Activated T-helper 1 cell treated with anti-CD3 and anti-CD28 coated beads, Interleukin-12 subunit alpha, Interleukin-12 subunit beta, Interleukin-2, Interleukin-4 antibody, amounts not matched to agents 30 ng/mL and 10 ng/mL and 1 ng/mL, durations not matched to agents 14 hours and 24 hours and 36 hours (primary cell): ENCODE results near the gene DIAPH2. TPM values are rescaled to one million over a fixed set of nuclear protein-coding genes. Genes with fewer than 3 reads are reported as not detected.
"Not testable (repeated sequence)": the region's sequence is repeated elsewhere in the genome, so short reads cannot be mapped to it uniquely, and the experiment has no call there.

Experiments used
- DNase-seq: peaks from one replicate; pipeline ENCODE4 v3.0.0; 2021; ENCODE audit warnings: low spot score
- H3K27ac Mint-ChIP-seq: one replicate; pipeline ENCODE4 v1.8.0; 2021; ENCODE audit warnings: mild to moderate bottlenecking, mixed read lengths
- H3K27me3 Mint-ChIP-seq: one replicate; pipeline ENCODE4 v1.8.0; 2022; ENCODE audit warnings: mild to moderate bottlenecking, moderate library complexity, mixed read lengths; ENCODE audit not compliant: insufficient read depth
- H3K36me3 Mint-ChIP-seq: one replicate; pipeline ENCODE4 v1.8.0; 2021; ENCODE audit warnings: low read depth, mixed read lengths
- H3K4me1 Mint-ChIP-seq: one replicate; pipeline ENCODE4 v1.8.0; 2021; ENCODE audit warnings: low read depth, mixed read lengths
- H3K4me3 Mint-ChIP-seq: one replicate; pipeline ENCODE4 v1.8.0; 2021; ENCODE audit warnings: mild to moderate bottlenecking, moderate library complexity, mixed read lengths
- H3K9me3 Mint-ChIP-seq: one replicate; pipeline ENCODE4 v1.8.0; 2021; ENCODE audit warnings: mixed read lengths
- intact Hi-C: fragments of 100-400 bp; cut with micrococcal nuclease; formaldehyde crosslinking; loops from one replicate; pipeline ENCODE4 v1.15.1; 2024
- total RNA-seq: library from RNA; stranded (reverse); gene quantifications from 2 replicates; pipeline ENCODE4 v1.2.3, GENCODE V29; 2022

Gene DIAPH2
- total RNA-seq, 1 donor from 2014 or later = 10.8 TPM

GRCh38 chrX:96843566-96843965 is 158.9 kb downstream of the DIAPH2 start:
- Mint-ChIP-seq H3K9me3 (no peaks in the 10 kb centered on the region), H3K36me3 (no peaks in the 10 kb centered on the region), H3K27ac (no peak overlapping the region), H3K4me1 (no peaks in the 10 kb centered on the region), H3K4me3 (no peak overlapping the region), H3K27me3 (no peaks in the 10 kb centered on the region)
- intact Hi-C loops = no loop called here
- DNase-seq = no peak

- Mint-ChIP-seq H3K27ac (no peak overlapping the region), H3K27me3 (no peaks in the 10 kb centered on the region), H3K4me3 (no peak overlapping the region), H3K9me3 (no peaks in the 10 kb centered on the region), H3K36me3 (no peaks in the 10 kb centered on the region), H3K4me1 (no peaks in the 10 kb centered on the region)
- intact Hi-C loops = no loop called here
- DNase-seq = no peak
Observed at GRCh38 chrX:96846841-96847240, 162.2 kb downstream of the DIAPH2 start.

GRCh38 chrX:96859422-96859821 is 174.8 kb downstream of the DIAPH2 start:
- H3K27ac Mint-ChIP-seq, H3K9me3 Mint-ChIP-seq, intact Hi-C loops, H3K36me3 Mint-ChIP-seq, DNase-seq, H3K27me3 Mint-ChIP-seq, H3K4me1 Mint-ChIP-seq, H3K4me3 Mint-ChIP-seq: not testable (repeated sequence)

GRCh38 chrX:96861218-96861617 is 176.6 kb downstream of the DIAPH2 start:
- Mint-ChIP-seq H3K9me3 (no peaks in the 10 kb centered on the region), H3K27me3 (no peaks in the 10 kb centered on the region), H3K27ac (no peak overlapping the region), H3K36me3 (no peaks in the 10 kb centered on the region), H3K4me1 (no peaks in the 10 kb centered on the region), H3K4me3 (no peak overlapping the region)
- intact Hi-C loops = no loop called here
- no peak for DNase-seq

- intact Hi-C loops = no loop called here
- H3K9me3 Mint-ChIP-seq = no peaks in the 10 kb centered on the region
- H3K4me1 Mint-ChIP-seq = no peaks in the 10 kb centered on the region
- no peak overlapping the region for H3K27ac Mint-ChIP-seq
- H3K36me3 Mint-ChIP-seq = no peaks in the 10 kb centered on the region
- no peak for DNase-seq
- H3K4me3 Mint-ChIP-seq = no peak overlapping the region
- H3K27me3 Mint-ChIP-seq = no peaks in the 10 kb centered on the region
Observed at GRCh38 chrX:96861661-96862060, 177.0 kb downstream of the DIAPH2 start.

GRCh38 chrX:96883608-96884007 is 199.0 kb downstream of the DIAPH2 start, which contains the start of gene RPA4:
Gene RPA4, plus strand, starts transcription at chrX:96883908. Its CDS starts 403 bp downstream, at chrX:96884311.
- no peaks in the 10 kb centered on the region for H3K4me1 Mint-ChIP-seq
- no peak within 1 kb of the TSS for H3K4me3 Mint-ChIP-seq
- no peak for DNase-seq
- no peaks in the 10 kb centered on the region for H3K27me3 Mint-ChIP-seq
- H3K9me3 Mint-ChIP-seq = no peaks in the 10 kb centered on the region
- H3K27ac Mint-ChIP-seq = no peak within 1 kb of the TSS
- intact Hi-C loops = no loop called here
- no peaks in the 10 kb centered on the region for H3K36me3 Mint-ChIP-seq

- intact Hi-C loops = no loop called here
- no peaks in the 10 kb centered on the region for H3K4me1 Mint-ChIP-seq
Observed at GRCh38 chrX:96884027-96884426, 199.4 kb downstream of the DIAPH2 start.

GRCh38 chrX:96889726-96890125 is 205.1 kb downstream of the DIAPH2 start:
- Mint-ChIP-seq H3K4me3 (no peak overlapping the region), H3K36me3 (no peaks in the 10 kb centered on the region), H3K4me1 (no peaks in the 10 kb centered on the region), H3K27me3 (no peaks in the 10 kb centered on the region), H3K9me3 (no peaks in the 10 kb centered on the region), H3K27ac (no peak overlapping the region)
- DNase-seq = no peak
- intact Hi-C loops = no loop called here

More at GRCh38 chrX:96884027-96884426, 199.4 kb downstream of the DIAPH2 start:
- DNase-seq = no peak
- no peak overlapping the region for H3K4me3 Mint-ChIP-seq
- H3K9me3 Mint-ChIP-seq = no peaks in the 10 kb centered on the region
- no peaks in the 10 kb centered on the region for H3K27me3 Mint-ChIP-seq
- no peak overlapping the region for H3K27ac Mint-ChIP-seq
- H3K36me3 Mint-ChIP-seq = no peaks in the 10 kb centered on the region

GRCh38 chrX:96906741-96907140 is 222.1 kb downstream of the DIAPH2 start:
- intact Hi-C loops = no loop called here
- H3K4me1 Mint-ChIP-seq = no peaks in the 10 kb centered on the region
- DNase-seq = no peak
- H3K27me3 Mint-ChIP-seq = no peaks in the 10 kb centered on the region
- no peak overlapping the region for H3K4me3 Mint-ChIP-seq
- no peaks in the 10 kb centered on the region for H3K36me3 Mint-ChIP-seq
- H3K9me3 Mint-ChIP-seq = no peaks in the 10 kb centered on the region
- no peak overlapping the region for H3K27ac Mint-ChIP-seq

GRCh38 chrX:96907516-96908272 is 223.1 kb downstream of the DIAPH2 start:
- no peak overlapping the region for H3K4me3 Mint-ChIP-seq
- no peaks in the 10 kb centered on the region for H3K9me3 Mint-ChIP-seq
- no peaks in the 10 kb centered on the region for H3K36me3 Mint-ChIP-seq
- intact Hi-C loops = no loop called here
- no peak overlapping the region for H3K27ac Mint-ChIP-seq
- no peaks in the 10 kb centered on the region for H3K27me3 Mint-ChIP-seq
- no peak for DNase-seq
- H3K4me1 Mint-ChIP-seq = no peaks in the 10 kb centered on the region

GRCh38 chrX:96909291-96909690 is 224.6 kb downstream of the DIAPH2 start:
- Mint-ChIP-seq H3K9me3 (no peaks in the 10 kb centered on the region), H3K36me3 (no peaks in the 10 kb centered on the region), H3K4me1 (no peaks in the 10 kb centered on the region), H3K4me3 (no peak overlapping the region), H3K27ac (no peak overlapping the region), H3K27me3 (no peaks in the 10 kb centered on the region)
- no peak for DNase-seq
- intact Hi-C loops = no loop called here

- H3K36me3 Mint-ChIP-seq = no peaks in the 10 kb centered on the region
- no peaks in the 10 kb centered on the region for H3K4me1 Mint-ChIP-seq
- H3K4me3 Mint-ChIP-seq = no peak overlapping the region
- H3K27me3 Mint-ChIP-seq = no peaks in the 10 kb centered on the region
- DNase-seq = no peak
- no peaks in the 10 kb centered on the region for H3K9me3 Mint-ChIP-seq
- H3K27ac Mint-ChIP-seq = no peak overlapping the region
- intact Hi-C loops = no loop called here
Observed at GRCh38 chrX:96918864-96919263, 234.2 kb downstream of the DIAPH2 start.

GRCh38 chrX:96919672-96920071 is 235.0 kb downstream of the DIAPH2 start:
- DNase-seq = no peak
- Mint-ChIP-seq H3K4me1 (no peaks in the 10 kb centered on the region), H3K27me3 (no peaks in the 10 kb centered on the region), H3K27ac (no peak overlapping the region), H3K9me3 (no peaks in the 10 kb centered on the region), H3K4me3 (no peak overlapping the region), H3K36me3 (no peaks in the 10 kb centered on the region)
- intact Hi-C loops = no loop called here

GRCh38 chrX:96924581-96924980 is 239.9 kb downstream of the DIAPH2 start:
- intact Hi-C loops = no loop called here
- Mint-ChIP-seq H3K27me3 (no peaks in the 10 kb centered on the region), H3K4me1 (no peaks in the 10 kb centered on the region), H3K9me3 (no peaks in the 10 kb centered on the region), H3K4me3 (no peak overlapping the region), H3K27ac (no peak overlapping the region), H3K36me3 (no peaks in the 10 kb centered on the region)
- no peak for DNase-seq
